HG02571 (cell line): Measurements from ENCODE around the gene ANKRD63.

Experiments
- ATAC-seq: cut with Tn5 transposase; IDR thresholded peaks from one replicate; pipeline ENCODE4 v1.9.1; 2021; ENCODE audit warnings: mild to moderate bottlenecking, moderate library complexity; ENCODE audit not compliant: unreplicated experiment

Gene ANKRD63

GRCh38 chr15:40263024-40263754 lies 19.7 kb downstream of the ANKRD63 start:
- ATAC-seq = no peak

- ATAC-seq = no peak
Observed at GRCh38 chr15:40259021-40259420, 23.8 kb downstream of the ANKRD63 start.

GRCh38 chr15:40258544-40258943 lies 24.3 kb downstream of the ANKRD63 start:
- ATAC-seq = no peak

- no peak for ATAC-seq
Observed at GRCh38 chr15:40257656-40258450, 25.0 kb downstream of the ANKRD63 start.

- ATAC-seq = no peak
Observed at GRCh38 chr15:40256638-40257235, 26.1 kb downstream of the ANKRD63 start.

- no peak for ATAC-seq
Observed at GRCh38 chr15:40255033-40255432, 27.8 kb downstream of the ANKRD63 start.

- ATAC-seq = no peak
Observed at GRCh38 chr15:40254452-40254851, 28.4 kb downstream of the ANKRD63 start.

GRCh38 chr15:40253167-40253790 lies 29.6 kb downstream of the ANKRD63 start:
- ATAC-seq = no peak

GRCh38 chr15:40252438-40253166 lies 30.3 kb downstream of the ANKRD63 start:
- ATAC-seq = no peak

- no peak for ATAC-seq
Observed at GRCh38 chr15:40252141-40252437, 30.8 kb downstream of the ANKRD63 start.

- no peak for ATAC-seq
Observed at GRCh38 chr15:40251486-40252140, 31.3 kb downstream of the ANKRD63 start.

GRCh38 chr15:40250771-40251483 lies 31.9 kb downstream of the ANKRD63 start:
- no peak for ATAC-seq

GRCh38 chr15:40250304-40250656 lies 32.6 kb downstream of the ANKRD63 start:
- ATAC-seq = no peak

GRCh38 chr15:40249477-40250303 lies 33.2 kb downstream of the ANKRD63 start:
- no peak for ATAC-seq

- ATAC-seq = no peak
Observed at GRCh38 chr15:40248006-40248783, 34.7 kb downstream of the ANKRD63 start.

GRCh38 chr15:40247406-40247971 lies 35.4 kb downstream of the ANKRD63 start:
- no peak for ATAC-seq

GRCh38 chr15:40246496-40247280 lies 36.2 kb downstream of the ANKRD63 start:
- no peak for ATAC-seq
